ENCODE data around the gene GALNT1. TPM values are rescaled to one million over a fixed set of nuclear protein-coding genes. Genes with fewer than 3 reads are reported as not detected.

GALNT1 gene
- total RNA-seq, 1 experiment from 2014 or later = 105 TPM

GRCh38 chr18:35616664-35617423, 35.3 kb downstream of the GALNT1 start:
- Mint-ChIP-seq H3K9me3 (ENCODE audit: low read depth, unreplicated experiment) (no peaks in the 10 kb centered on the region), H3K27me3 (ENCODE audit: unreplicated experiment) (no peaks in the 10 kb centered on the region), H3K36me3 (ENCODE audit: insufficient read depth, unreplicated experiment) (no peaks in the 10 kb centered on the region), H3K4me3 (ENCODE audit: low read depth, unreplicated experiment) (no peak overlapping the region), H3K27ac (ENCODE audit: unreplicated experiment) (no peak overlapping the region), H3K4me1 (ENCODE audit: low read depth, unreplicated experiment) (peaks cover 11% of the 10 kb centered on the region)
- CTCF ChIA-PET = interaction anchor here (0.8 to 1.4 kb wide), 6 partner anchors 11 to 230 kb away, joined by 3 to 6 read pairs (median 4); partner anchors contain the start of gene INO80C
- intact Hi-C loops (cut with micrococcal nuclease; ENCODE audit: unreplicated experiment) = loop anchor here (2.0 kb wide), 1 partner anchor 208 kb away; no protein-coding TSS in a partner anchor
- TSS peak; percentile 95 for BruUV-seq (replicated peaks)
- DNase-seq = peak; percentile 71
- TF ChIP-seq, protein P1, sequence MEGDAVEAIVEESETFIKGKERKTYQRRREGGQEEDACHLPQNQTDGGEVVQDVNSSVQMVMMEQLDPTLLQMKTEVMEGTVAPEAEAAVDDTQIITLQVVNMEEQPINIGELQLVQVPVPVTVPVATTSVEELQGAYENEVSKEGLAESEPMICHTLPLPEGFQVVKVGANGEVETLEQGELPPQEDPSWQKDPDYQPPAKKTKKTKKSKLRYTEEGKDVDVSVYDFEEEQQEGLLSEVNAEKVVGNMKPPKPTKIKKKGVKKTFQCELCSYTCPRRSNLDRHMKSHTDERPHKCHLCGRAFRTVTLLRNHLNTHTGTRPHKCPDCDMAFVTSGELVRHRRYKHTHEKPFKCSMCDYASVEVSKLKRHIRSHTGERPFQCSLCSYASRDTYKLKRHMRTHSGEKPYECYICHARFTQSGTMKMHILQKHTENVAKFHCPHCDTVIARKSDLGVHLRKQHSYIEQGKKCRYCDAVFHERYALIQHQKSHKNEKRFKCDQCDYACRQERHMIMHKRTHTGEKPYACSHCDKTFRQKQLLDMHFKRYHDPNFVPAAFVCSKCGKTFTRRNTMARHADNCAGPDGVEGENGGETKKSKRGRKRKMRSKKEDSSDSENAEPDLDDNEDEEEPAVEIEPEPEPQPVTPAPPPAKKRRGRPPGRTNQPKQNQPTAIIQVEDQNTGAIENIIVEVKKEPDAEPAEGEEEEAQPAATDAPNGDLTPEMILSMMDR (IDR thresholded peaks at IDR 0.05; ENCODE audit: unreplicated experiment) = no peak

- Mint-ChIP-seq H3K4me3 (ENCODE audit: low read depth, unreplicated experiment) (no peak overlapping the region), H3K9me3 (ENCODE audit: low read depth, unreplicated experiment) (no peaks in the 10 kb centered on the region), H3K4me1 (ENCODE audit: low read depth, unreplicated experiment) (peaks cover 11% of the 10 kb centered on the region), H3K36me3 (ENCODE audit: insufficient read depth, unreplicated experiment) (no peaks in the 10 kb centered on the region), H3K27me3 (ENCODE audit: unreplicated experiment) (no peaks in the 10 kb centered on the region), H3K27ac (ENCODE audit: unreplicated experiment) (no peak overlapping the region)
- BruUV-seq (replicated peaks) = no TSS peak
- no peak for DNase-seq
- TF ChIP-seq, protein P1 (IDR thresholded peaks at IDR 0.05; ENCODE audit: unreplicated experiment) = no peak
- intact Hi-C loops (cut with micrococcal nuclease; ENCODE audit: unreplicated experiment) = loop anchor here (2.0 kb wide), 1 partner anchor 209 kb away; no protein-coding TSS in a partner anchor
- CTCF ChIA-PET = no interaction called here
Observed at GRCh38 chr18:35617865-35618264, 36.3 kb downstream of the GALNT1 start.

GRCh38 chr18:35618289-35618688, 36.7 kb downstream of the GALNT1 start:
- Mint-ChIP-seq H3K4me1 (ENCODE audit: low read depth, unreplicated experiment) (peaks cover 11% of the 10 kb centered on the region), H3K4me3 (ENCODE audit: low read depth, unreplicated experiment) (no peak overlapping the region), H3K36me3 (ENCODE audit: insufficient read depth, unreplicated experiment) (no peaks in the 10 kb centered on the region), H3K27ac (ENCODE audit: unreplicated experiment) (no peak overlapping the region), H3K27me3 (ENCODE audit: unreplicated experiment) (no peaks in the 10 kb centered on the region), H3K9me3 (ENCODE audit: low read depth, unreplicated experiment) (no peaks in the 10 kb centered on the region)
- CTCF ChIA-PET = no interaction called here
- BruUV-seq (replicated peaks) = no TSS peak
- no peak for DNase-seq
- intact Hi-C loops (cut with micrococcal nuclease; ENCODE audit: unreplicated experiment) = no loop called here
- TF ChIP-seq, protein P1 (IDR thresholded peaks at IDR 0.05; ENCODE audit: unreplicated experiment) = no peak

- peaks cover 11% of the 10 kb centered on the region for H3K4me1 Mint-ChIP-seq (ENCODE audit: low read depth, unreplicated experiment)
- no TSS peak for BruUV-seq (replicated peaks)
Observed at GRCh38 chr18:35618696-35619095, 37.2 kb downstream of the GALNT1 start.

More at GRCh38 chr18:35618696-35619095, 37.2 kb downstream of the GALNT1 start:
- intact Hi-C loops (cut with micrococcal nuclease; ENCODE audit: unreplicated experiment) = no loop called here
- no peaks in the 10 kb centered on the region for H3K36me3 Mint-ChIP-seq (ENCODE audit: insufficient read depth, unreplicated experiment)
- H3K27ac Mint-ChIP-seq (ENCODE audit: unreplicated experiment) = no peak overlapping the region
- no peaks in the 10 kb centered on the region for H3K27me3 Mint-ChIP-seq (ENCODE audit: unreplicated experiment)
- no peaks in the 10 kb centered on the region for H3K9me3 Mint-ChIP-seq (ENCODE audit: low read depth, unreplicated experiment)
- no peak overlapping the region for H3K4me3 Mint-ChIP-seq (ENCODE audit: low read depth, unreplicated experiment)
- TF ChIP-seq, protein P1 (IDR thresholded peaks at IDR 0.05; ENCODE audit: unreplicated experiment) = no peak
- CTCF ChIA-PET = no interaction called here
- no peak for DNase-seq
